ENCODE results near the gene CEND1. TPM values are rescaled to one million over a fixed set of nuclear protein-coding genes. Genes with fewer than 3 reads are reported as not detected.

Gene CEND1
- total and polyA plus RNA-seq, 2 of the 4 experiments (the other 2 are of a cell fraction): 0.90 to 4.0 TPM

DNA sequence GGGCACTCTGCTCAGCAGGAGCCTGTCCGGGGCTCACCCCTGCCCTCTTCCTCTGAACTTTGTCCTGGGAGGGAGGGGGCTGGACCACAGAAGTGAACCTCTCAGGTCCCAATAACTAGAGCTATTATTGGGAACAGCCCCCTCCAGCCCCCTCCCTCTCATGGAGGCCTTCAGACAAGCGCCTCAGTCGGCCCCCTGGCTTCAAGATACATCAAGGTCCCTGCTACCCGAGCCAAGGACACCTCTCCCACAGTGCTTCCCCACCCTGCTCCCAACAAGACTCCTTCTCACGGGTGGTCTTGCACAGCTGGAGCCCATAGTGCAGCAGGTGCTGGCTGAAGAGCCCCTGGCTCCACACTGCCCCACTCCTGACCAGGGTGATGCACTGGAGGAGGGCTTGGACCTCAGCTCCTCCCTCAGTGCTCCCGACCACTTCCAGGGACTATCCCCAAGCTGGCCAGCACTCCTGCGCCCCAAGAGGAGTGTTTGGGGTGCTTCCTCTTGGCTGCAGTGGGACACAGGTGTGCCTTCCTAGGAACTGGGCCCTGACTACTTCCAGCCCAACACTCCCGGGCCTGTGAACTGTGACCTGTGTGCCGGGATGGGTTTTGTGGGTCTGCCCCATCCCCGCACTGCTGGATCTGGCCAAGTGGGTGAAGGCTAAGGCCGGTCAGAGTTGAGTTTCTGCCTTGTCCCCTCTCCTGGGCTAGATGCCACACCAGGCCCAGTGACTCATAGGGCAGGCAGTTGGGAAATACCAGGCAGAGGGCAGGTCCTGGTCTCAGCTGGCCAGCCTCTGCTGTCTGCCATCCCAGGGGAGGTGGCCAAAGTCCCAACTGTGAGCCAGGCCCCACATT, 31.0 kb upstream of the CEND1 start:
- H2BK20ac ChIP-seq (ENCODE audit: low read depth, low read length): no peak overlapping the region
- peak; percentile 56 for DNase-seq

More for the DNA sequence above, 31.0 kb upstream of the CEND1 start:
- H3K27ac ChIP-seq (ENCODE audit: insufficient read depth, low read length): peak overlapping the region; percentile 3; the same call in 1 of the 2 replicates
- TF ChIP-seq MXI1 (IDR thresholded peaks at IDR 0.05; ENCODE audit: borderline replicate concordance, low read depth, low read length) (no peak), RAD21 (IDR thresholded peaks at IDR 0.05; ENCODE audit: low read length) (no peak), CEBPB (IDR thresholded peaks at IDR 0.05; ENCODE audit: low read depth, low read length) (peak; percentile 96), FOS (IDR thresholded peaks at IDR 0.05; ENCODE audit: low read depth, low read length) (peak; percentile 69)
- TF ChIP-seq, protein P1, sequence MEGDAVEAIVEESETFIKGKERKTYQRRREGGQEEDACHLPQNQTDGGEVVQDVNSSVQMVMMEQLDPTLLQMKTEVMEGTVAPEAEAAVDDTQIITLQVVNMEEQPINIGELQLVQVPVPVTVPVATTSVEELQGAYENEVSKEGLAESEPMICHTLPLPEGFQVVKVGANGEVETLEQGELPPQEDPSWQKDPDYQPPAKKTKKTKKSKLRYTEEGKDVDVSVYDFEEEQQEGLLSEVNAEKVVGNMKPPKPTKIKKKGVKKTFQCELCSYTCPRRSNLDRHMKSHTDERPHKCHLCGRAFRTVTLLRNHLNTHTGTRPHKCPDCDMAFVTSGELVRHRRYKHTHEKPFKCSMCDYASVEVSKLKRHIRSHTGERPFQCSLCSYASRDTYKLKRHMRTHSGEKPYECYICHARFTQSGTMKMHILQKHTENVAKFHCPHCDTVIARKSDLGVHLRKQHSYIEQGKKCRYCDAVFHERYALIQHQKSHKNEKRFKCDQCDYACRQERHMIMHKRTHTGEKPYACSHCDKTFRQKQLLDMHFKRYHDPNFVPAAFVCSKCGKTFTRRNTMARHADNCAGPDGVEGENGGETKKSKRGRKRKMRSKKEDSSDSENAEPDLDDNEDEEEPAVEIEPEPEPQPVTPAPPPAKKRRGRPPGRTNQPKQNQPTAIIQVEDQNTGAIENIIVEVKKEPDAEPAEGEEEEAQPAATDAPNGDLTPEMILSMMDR (conservative IDR thresholded peaks at IDR 0.05; ENCODE audit: low read depth, low read length): no peak
- ATAC-seq (ENCODE audit: low read depth): peak; percentile 2
- H3K9me1 ChIP-seq (ENCODE audit: insufficient read depth, low read length): peaks cover 13% of the 10 kb centered on the region
- H3K9ac ChIP-seq (ENCODE audit: low read depth, low read length): peak overlapping the region; percentile 66
- dilution Hi-C loops (cut with HindIII; ENCODE audit: low sequenced_read_pairs, unreplicated experiment): no loop called here
- peaks cover 37% of the 10 kb centered on the region for H4K20me1 ChIP-seq (ENCODE audit: insufficient read depth, low read length)
- 0 out of 4 replicates have a peak overlapping the region, but pooled peaks of 1 of the 2 experiments have one; percentile 12 for H4K8ac ChIP-seq (ENCODE audit: low read depth in 2 of 2, low read length in 2 of 2)
- no peak overlapping the region for H2BK15ac ChIP-seq (ENCODE audit: low read depth, low read length)
- H2BK120ac ChIP-seq (ENCODE audit: low read depth, low read length): no peak overlapping the region
- peaks cover 19 to 29% of the 10 kb centered on the region in 2 experiments for H3K79me1 ChIP-seq (ENCODE audit: low read depth in 1 of 2, low read length in 2 of 2)
- peak overlapping the region; percentile 63 for H2AK5ac ChIP-seq (ENCODE audit: low read depth, low read length)
- H2BK5ac ChIP-seq (ENCODE audit: low read depth, low read length, poor library complexity, severe bottlenecking): peak overlapping the region; percentile 29
- no peaks in the 10 kb centered on the region for H3K9me3 ChIP-seq (ENCODE audit: control insufficient read depth, insufficient read depth, low read length)
- intact Hi-C loops (cut with micrococcal nuclease): no loop called here
- peaks cover 21% of the 10 kb centered on the region for H3K4me1 ChIP-seq (ENCODE audit: control insufficient read depth, insufficient read depth, low read length)
- POLR2A ChIA-PET (ENCODE audit: unreplicated experiment): interaction anchor here (1.8 kb wide), 1 partner anchor 16 kb away, joined by 4 read pairs; the partner anchor contains the start of gene PIDD1
- H2AFZ ChIP-seq (replicated peaks; ENCODE audit: low read length, poor library complexity): peak overlapping the region; percentile 89
- no peak overlapping the region for H4K5ac ChIP-seq (ENCODE audit: low read depth, low read length)
- H2AK9ac ChIP-seq (replicated peaks; ENCODE audit: low read depth, low read length, poor library complexity): peak overlapping the region; percentile 94
- no peaks in the 10 kb centered on the region for H3K27me3 ChIP-seq (ENCODE audit: control insufficient read depth, insufficient read depth, low read length)
- no peak overlapping the region for H3K56ac ChIP-seq (ENCODE audit: extremely low read depth, insufficient read depth, low read length)
- H3K4me3 ChIP-seq (ENCODE audit: insufficient read depth, low read depth, low read length): peak overlapping the region; percentile 87
- H3K18ac ChIP-seq (ENCODE audit: low read depth, low read length): no peak overlapping the region
- CTCF ChIA-PET: interaction anchor here (0.6 kb wide), 1 partner anchor 37 kb away, joined by 3 read pairs; no protein-coding TSS in a partner anchor
- no peak overlapping the region for H3K4ac ChIP-seq (ENCODE audit: low read depth, low read length)
- no TSS peak for BruUV-seq (replicated peaks)
- in situ Hi-C loops (cut with MboI; ENCODE audit: low sequenced_read_pairs): no loop called here
- WGBS, 2 experiments (ENCODE audit: extremely low coverage in 2 of 2, insufficient read length in 1 of 2): 82% methylated on average over 4 of the region's 11 CpGs; no CpG with 5 or more reads in 1 of the 2 experiments
- H3K36me3 ChIP-seq (ENCODE audit: control insufficient read depth, insufficient read depth, low read length): peaks cover 30% of the 10 kb centered on the region
- H4K91ac ChIP-seq (ENCODE audit: insufficient read depth, low read depth, low read length): no peak overlapping the region
- no peak overlapping the region for H3K23ac ChIP-seq (ENCODE audit: low read depth, low read length)
- H3K4me2 ChIP-seq (ENCODE audit: low read depth, low read length): peak overlapping the region; percentile 99
- no peak overlapping the region for H3K14ac ChIP-seq (replicated peaks; ENCODE audit: low read depth, low read length)

Measured in IMR-90 (cell line).